Nephron progenitor cell (in vitro differentiated cells): ENCODE data around the gene TSPAN5.

Experiments used
- DNase-seq: peaks from one replicate; pipeline ENCODE4 v3.0.0; 2021
- H3K27ac Mint-ChIP-seq: 2 replicates; pipeline ENCODE4 v1.8.0; 2021; ENCODE audit warnings: mild to moderate bottlenecking, moderate library complexity, mixed read lengths
- H3K27me3 Mint-ChIP-seq: 2 replicates; pipeline ENCODE4 v1.8.0; 2021; ENCODE audit warnings: mild to moderate bottlenecking, low read depth, mixed read lengths; ENCODE audit not compliant: poor library complexity
- H3K36me3 Mint-ChIP-seq: 2 replicates; pipeline ENCODE4 v1.8.0; 2021; ENCODE audit warnings: low read depth, mixed read lengths
- H3K4me1 Mint-ChIP-seq: 2 replicates; pipeline ENCODE4 v1.8.0; 2021; ENCODE audit warnings: mixed read lengths
- H3K4me3 Mint-ChIP-seq: 2 replicates; pipeline ENCODE4 v1.8.0; 2021; ENCODE audit warnings: mild to moderate bottlenecking, moderate library complexity, mixed read lengths
- H3K9me3 Mint-ChIP-seq: 2 replicates; pipeline ENCODE4 v1.8.0; 2021; ENCODE audit warnings: mild to moderate bottlenecking, moderate library complexity, mixed read lengths
- TF ChIP-seq, protein P1 (sequence below): fragments of 200-600 bp; sonication (generic); IDR thresholded peaks from 2 replicates; pipeline ENCODE4 v1.5.0; 2021; ENCODE audit warnings: antibody characterized with exemption

TSPAN5 gene

DNA sequence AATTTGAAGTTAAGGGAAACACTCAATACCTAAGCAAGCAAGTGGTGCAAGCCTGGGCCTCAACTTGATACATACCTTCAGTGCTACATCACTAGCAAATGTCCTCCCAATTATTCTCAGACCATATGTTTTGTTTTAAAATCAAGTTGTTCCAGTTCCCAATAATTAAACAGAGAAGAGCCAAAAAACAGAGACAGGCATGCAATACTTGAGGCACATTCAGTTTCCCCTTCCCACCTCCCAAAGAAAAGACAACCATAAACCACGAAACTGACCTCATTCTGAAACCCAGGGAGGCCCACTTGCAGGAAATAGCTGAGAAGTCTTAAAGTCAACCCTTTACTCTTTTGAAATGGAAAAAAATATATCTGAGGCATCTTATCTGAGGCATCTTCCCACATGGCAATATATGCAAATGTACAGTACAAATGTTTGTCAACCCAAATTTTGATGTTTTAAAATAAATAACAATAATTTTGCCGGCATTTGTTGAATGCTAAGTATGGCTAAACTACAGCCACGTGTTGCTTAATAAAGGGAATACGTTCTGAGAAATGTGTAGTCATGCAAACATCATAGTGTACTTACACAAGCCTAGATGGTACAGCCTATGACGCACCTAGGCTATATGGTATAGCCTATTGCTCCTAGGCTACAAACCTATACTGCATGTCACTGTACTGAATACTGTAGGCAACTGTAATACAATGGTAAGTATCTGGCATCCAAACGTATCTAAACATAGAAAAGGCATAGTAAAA is 147.5 kb downstream of the TSPAN5 start:
- Mint-ChIP-seq H3K4me1 (peaks cover 84% of the 10 kb centered on the region), H3K9me3 (no peaks in the 10 kb centered on the region), H3K4me3 (no peak overlapping the region), H3K27me3 (no peaks in the 10 kb centered on the region), H3K36me3 (peaks cover 2% of the 10 kb centered on the region), H3K27ac (peak overlapping the region; percentile 29)
- TF ChIP-seq, protein P1, sequence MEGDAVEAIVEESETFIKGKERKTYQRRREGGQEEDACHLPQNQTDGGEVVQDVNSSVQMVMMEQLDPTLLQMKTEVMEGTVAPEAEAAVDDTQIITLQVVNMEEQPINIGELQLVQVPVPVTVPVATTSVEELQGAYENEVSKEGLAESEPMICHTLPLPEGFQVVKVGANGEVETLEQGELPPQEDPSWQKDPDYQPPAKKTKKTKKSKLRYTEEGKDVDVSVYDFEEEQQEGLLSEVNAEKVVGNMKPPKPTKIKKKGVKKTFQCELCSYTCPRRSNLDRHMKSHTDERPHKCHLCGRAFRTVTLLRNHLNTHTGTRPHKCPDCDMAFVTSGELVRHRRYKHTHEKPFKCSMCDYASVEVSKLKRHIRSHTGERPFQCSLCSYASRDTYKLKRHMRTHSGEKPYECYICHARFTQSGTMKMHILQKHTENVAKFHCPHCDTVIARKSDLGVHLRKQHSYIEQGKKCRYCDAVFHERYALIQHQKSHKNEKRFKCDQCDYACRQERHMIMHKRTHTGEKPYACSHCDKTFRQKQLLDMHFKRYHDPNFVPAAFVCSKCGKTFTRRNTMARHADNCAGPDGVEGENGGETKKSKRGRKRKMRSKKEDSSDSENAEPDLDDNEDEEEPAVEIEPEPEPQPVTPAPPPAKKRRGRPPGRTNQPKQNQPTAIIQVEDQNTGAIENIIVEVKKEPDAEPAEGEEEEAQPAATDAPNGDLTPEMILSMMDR = no peak
- DNase-seq = no peak

DNA sequence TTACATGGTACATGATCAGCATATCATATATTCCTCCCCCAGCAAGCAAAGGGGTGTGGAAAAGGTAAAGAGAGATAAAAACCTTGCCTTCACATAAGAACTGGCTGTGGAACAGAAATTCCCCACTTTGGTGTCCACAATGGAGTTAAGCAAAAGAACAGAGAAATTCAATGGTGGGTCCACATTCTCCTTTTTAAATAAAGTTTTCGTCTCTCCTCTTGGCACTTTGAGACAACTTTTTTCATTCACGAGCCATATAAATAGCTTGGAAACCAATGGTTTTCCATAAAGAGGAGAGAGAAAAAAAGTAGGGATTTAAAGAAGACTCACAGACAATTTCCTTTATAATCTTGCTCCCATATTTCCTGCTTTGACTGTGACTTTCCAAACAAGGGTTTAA is 148.1 kb downstream of the TSPAN5 start:
- H3K27me3 Mint-ChIP-seq = no peaks in the 10 kb centered on the region
- peak overlapping the region; percentile 29 for H3K27ac Mint-ChIP-seq
- H3K9me3 Mint-ChIP-seq = no peaks in the 10 kb centered on the region
- no peak for DNase-seq
- H3K4me3 Mint-ChIP-seq = no peak overlapping the region
- peaks cover 5% of the 10 kb centered on the region for H3K36me3 Mint-ChIP-seq
- TF ChIP-seq, protein P1 = no peak
- H3K4me1 Mint-ChIP-seq = peaks cover 78% of the 10 kb centered on the region

DNA sequence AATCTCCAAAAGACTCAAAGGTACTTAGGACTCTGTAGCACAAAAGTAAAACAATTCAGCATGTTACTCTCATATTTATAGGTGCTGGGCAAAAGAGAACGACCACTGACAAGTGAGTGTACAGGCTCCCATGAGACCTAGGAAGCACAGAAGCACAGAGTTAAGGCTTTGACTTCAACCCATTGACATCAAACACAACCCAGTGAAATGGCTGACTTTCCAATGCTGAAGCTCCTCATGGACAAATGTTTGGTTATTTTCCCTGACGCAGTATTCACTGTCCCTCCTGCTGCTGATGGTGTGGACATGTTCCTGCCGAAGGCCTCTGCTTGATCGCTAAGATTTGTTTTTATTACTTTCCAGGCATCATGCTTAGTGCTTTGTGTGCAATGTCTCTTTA is 148.7 kb downstream of the TSPAN5 start:
- no peak for DNase-seq
- H3K9me3 Mint-ChIP-seq = no peaks in the 10 kb centered on the region
- peaks cover 8% of the 10 kb centered on the region for H3K36me3 Mint-ChIP-seq
- peak overlapping the region; percentile 95 for H3K27ac Mint-ChIP-seq
- H3K4me3 Mint-ChIP-seq = peak overlapping the region; percentile 39
- TF ChIP-seq, protein P1 = no peak
- H3K27me3 Mint-ChIP-seq = no peaks in the 10 kb centered on the region
- H3K4me1 Mint-ChIP-seq = peaks cover 72% of the 10 kb centered on the region

DNA sequence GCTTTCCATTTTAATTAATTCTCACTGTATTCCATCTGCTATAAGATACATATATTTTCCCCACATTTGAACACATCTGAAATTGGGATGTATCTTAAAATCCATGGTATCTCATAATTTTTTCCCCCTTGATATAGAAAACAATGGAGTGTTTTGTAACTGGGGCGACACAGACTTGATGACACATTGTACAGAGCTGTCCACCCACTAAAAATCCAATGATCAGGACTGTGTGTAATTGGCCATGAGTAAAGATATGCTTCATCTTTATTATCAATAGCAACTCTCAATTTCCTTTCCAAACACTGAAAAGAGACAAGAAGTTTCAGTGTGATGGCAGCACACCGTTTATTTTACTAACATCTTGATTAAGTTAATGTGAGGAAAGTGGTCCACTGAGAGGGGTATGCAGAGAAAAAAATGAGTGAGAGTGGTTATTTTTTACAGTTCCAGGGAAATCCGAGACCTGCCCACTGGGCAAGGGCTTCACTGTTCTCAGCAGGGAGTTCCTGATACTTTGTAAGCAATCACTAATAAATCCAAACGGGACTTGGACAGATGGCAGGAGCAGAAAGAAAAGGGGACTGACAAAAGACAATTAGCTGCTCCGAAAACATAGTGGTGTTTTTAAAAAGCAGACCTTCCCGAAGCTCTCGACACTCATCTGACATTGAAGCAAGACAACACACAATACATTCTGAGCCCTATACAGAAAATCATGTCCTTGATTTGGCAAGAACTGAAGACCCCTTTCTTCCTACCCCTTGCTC is 149.4 kb downstream of the TSPAN5 start:
- peak overlapping the region; percentile 95 for H3K27ac Mint-ChIP-seq
- peak overlapping the region; percentile 39 for H3K4me3 Mint-ChIP-seq
- peaks cover 65% of the 10 kb centered on the region for H3K4me1 Mint-ChIP-seq
- no peaks in the 10 kb centered on the region for H3K27me3 Mint-ChIP-seq
- TF ChIP-seq, protein P1 = no peak
- DNase-seq = no peak
- no peaks in the 10 kb centered on the region for H3K9me3 Mint-ChIP-seq
- H3K36me3 Mint-ChIP-seq = peaks cover 8% of the 10 kb centered on the region

DNA sequence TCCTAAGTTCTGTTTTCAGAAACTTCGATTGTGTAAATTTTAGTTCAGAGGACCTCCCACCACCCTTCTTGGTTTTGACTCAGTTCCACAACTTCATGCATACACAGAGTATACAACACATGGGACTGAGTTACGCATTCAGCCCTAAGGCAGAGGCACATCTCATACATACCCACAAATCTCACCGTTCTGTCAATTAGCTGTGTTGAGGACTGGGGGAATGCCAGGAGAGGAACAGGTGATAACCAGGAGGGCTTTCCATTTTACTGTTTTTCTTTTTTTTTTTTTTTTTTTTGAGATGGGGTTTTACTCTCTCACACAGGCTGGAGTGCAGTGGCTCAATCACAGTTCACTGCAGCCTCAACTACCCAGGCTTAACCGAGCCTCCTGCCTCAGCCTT is 150.2 kb downstream of the TSPAN5 start:
- Mint-ChIP-seq H3K36me3 (peaks cover 8% of the 10 kb centered on the region), H3K27ac (peak overlapping the region; percentile 49), H3K27me3 (no peaks in the 10 kb centered on the region), H3K4me1 (peaks cover 59% of the 10 kb centered on the region), H3K9me3 (no peaks in the 10 kb centered on the region), H3K4me3 (peak overlapping the region; percentile 18)
- TF ChIP-seq, protein P1 = no peak
- DNase-seq = no peak
